A549 (cell line): ENCODE data around the gene ZNF786.

ENCODE experiments used
- CEBPB ChIP-seq, 2 experiments: fragments of >200 bp in 1 of 2; sonication (Bioruptor Twin) in 1 of 2; formaldehyde crosslinking in 1 of 2; IDR thresholded peaks; 2 replicates each; pipeline ENCODE4 v1.6.1; 2012 to 2016
- CTCF ChIP-seq: fragments of >200 bp; sonication (Bioruptor Twin); formaldehyde crosslinking; IDR thresholded peaks from 3 replicates; pipeline ENCODE4 v1.5.1; 2016
- EHMT2 ChIP-seq: fragments of 200-600 bp; sonication (generic); IDR thresholded peaks from 2 replicates; pipeline ENCODE4 v1.6.1; 2016; ENCODE audit warnings: antibody characterized with exemption, low read depth, mild to moderate bottlenecking, moderate library complexity
- EP300 ChIP-seq, 2 experiments: fragments of >200 bp; sonication (Bioruptor Twin); formaldehyde crosslinking; IDR thresholded peaks; 2 replicates in 1 of 2; 3 replicates in 1 of 2; pipeline ENCODE4 v1.6.1; 2016 to 2017
- MYC ChIP-seq: IDR thresholded peaks from 2 replicates; pipeline ENCODE4 v1.6.1; 2012; ENCODE audit warnings: mild to moderate bottlenecking, inconsistent platforms, low read length, improper control_type of control experiment, borderline replicate concordance
- POLR2A ChIP-seq: IDR thresholded peaks from 2 replicates; pipeline ENCODE4 v1.6.1; 2012; ENCODE audit warnings: mild to moderate bottlenecking, low read length

- TF ChIP-seq CTCF (no peak), EHMT2 (no peak), EP300 (IDR thresholded peaks at IDR 0.05) (no peak), MYC (no peak), CEBPB (IDR thresholded peaks at IDR 0.05) (no peak), POLR2A (no peak)
Measured at GRCh38 chr7:149087376-149087775, 3.1 kb downstream of the ZNF786 start.
